HepG2 (cell line): ENCODE data around the gene SCAMP3. TPM values are rescaled to one million over a fixed set of nuclear protein-coding genes. Genes with fewer than 3 reads are reported as not detected.

Experiments used
- AGO1 ChIP-seq: fragments of 200-400 bp; formaldehyde crosslinking; IDR thresholded peaks from 2 replicates; pipeline ENCODE4 v1.6.1; 2017; ENCODE audit warnings: mild to moderate bottlenecking, low read depth, low read length, moderate library complexity; ENCODE audit not compliant: poor library complexity, severe bottlenecking
- AHR ChIP-seq: IDR thresholded peaks from 2 replicates; pipeline ENCODE4 v1.6.1; 2018; ENCODE audit warnings: missing genetic modification reagents, missing compliant biosample characterization
- E2F5 ChIP-seq: sonication (generic); formaldehyde crosslinking; conservative IDR thresholded peaks from 2 replicates; pipeline ENCODE4 v1.4.0; 2020; ENCODE audit warnings: missing genetic modification reagents
- ELF1 ChIP-seq: sonication (generic); formaldehyde crosslinking; IDR thresholded peaks from 2 replicates; pipeline ENCODE4 v1.4.0; 2020; ENCODE audit warnings: missing genetic modification reagents
- FOXO1 ChIP-seq: sonication (generic); formaldehyde crosslinking; IDR thresholded peaks from 2 replicates; pipeline ENCODE4 v1.4.0; 2020; ENCODE audit warnings: missing genetic modification reagents
- HOXA5 ChIP-seq: sonication (generic); formaldehyde crosslinking; IDR thresholded peaks from 2 replicates; pipeline ENCODE4 v1.4.0; 2020; ENCODE audit warnings: missing genetic modification reagents
- NR1H2 ChIP-seq: sonication (generic); formaldehyde crosslinking; IDR thresholded peaks from 2 replicates; pipeline ENCODE4 v1.8.1; 2022; ENCODE audit warnings: low read depth, missing genetic modification reagents, borderline replicate concordance
- PATZ1 ChIP-seq: sonication (generic); formaldehyde crosslinking; IDR thresholded peaks from 2 replicates; pipeline ENCODE4 v1.4.0; 2020; ENCODE audit warnings: missing genetic modification reagents
- PAXIP1 ChIP-seq: sonication (generic); formaldehyde crosslinking; conservative IDR thresholded peaks from 2 replicates; pipeline ENCODE4 v1.4.0; 2020; ENCODE audit warnings: mild to moderate bottlenecking, missing genetic modification reagents, moderate library complexity
- RELA ChIP-seq: sonication (generic); formaldehyde crosslinking; IDR thresholded peaks from 2 replicates; pipeline ENCODE4 v1.4.0; 2020; ENCODE audit warnings: missing genetic modification reagents
- ZFP37 ChIP-seq: sonication (generic); formaldehyde crosslinking; IDR thresholded peaks from 2 replicates; pipeline ENCODE4 v1.4.0; 2020; ENCODE audit warnings: missing genetic modification reagents, borderline replicate concordance
- ZMAT5 ChIP-seq: sonication (generic); formaldehyde crosslinking; IDR thresholded peaks from 2 replicates; pipeline ENCODE4 v1.5.0; 2020; ENCODE audit warnings: mild to moderate bottlenecking, low read depth, missing genetic modification reagents, borderline replicate concordance
- ZNF652 ChIP-seq: IDR thresholded peaks from 2 replicates; pipeline ENCODE4 v1.6.1; 2016; ENCODE audit warnings: low read depth, borderline replicate concordance
- ZNF792 ChIP-seq: IDR thresholded peaks from 2 replicates; pipeline ENCODE4 v1.6.1; 2016
- polyA plus RNA-seq, 8 experiments: library from polyadenylated mRNA; depleted of rRNA in 3 of 8; stranded (reverse) in 7 of 8; unstranded in 1 of 8; fragments of >200 nt; fragmentation: Illumina TruSeq in 4 of 8; extraction: Trizol in 4 of 8; gene quantifications; 2 replicates each; pipeline versions ENCODE4 v1.2.1 to v1.2.3, GENCODE V29; 2011 to 2016; ENCODE audit warnings: low read depth in 4 of 8, missing spikeins in 1 of 8, mixed read lengths in 1 of 8; ENCODE audit not compliant: insufficient read depth in 1 of 8
- total RNA-seq, 5 experiments: library from RNA; depleted of rRNA; stranded (reverse); fragments of >200 nt; fragmentation: Illumina TruSeq; extraction: Trizol; gene quantifications; 2 replicates each; pipeline ENCODE4 v1.2.3, GENCODE V29; 2016; ENCODE audit warnings: low read depth in 1 of 5
- TF ChIP-seq, protein P1 (sequence below): IDR thresholded peaks from 2 replicates; pipeline ENCODE4 v1.6.1; 2016; ENCODE audit warnings: mild to moderate bottlenecking, missing biosample characterization, missing genetic modification reagents
- TF ChIP-seq, protein P2 (sequence below): sonication (generic); formaldehyde crosslinking; IDR thresholded peaks from 2 replicates; pipeline ENCODE4 v1.4.0; 2020; ENCODE audit warnings: missing genetic modification reagents

Gene SCAMP3
- total and polyA plus RNA-seq, 2 of the 13 experiments (the other 11 are each of a cell fraction or from before 2014, with no cell fraction given): 46.8 to 83.3 TPM

DNA sequence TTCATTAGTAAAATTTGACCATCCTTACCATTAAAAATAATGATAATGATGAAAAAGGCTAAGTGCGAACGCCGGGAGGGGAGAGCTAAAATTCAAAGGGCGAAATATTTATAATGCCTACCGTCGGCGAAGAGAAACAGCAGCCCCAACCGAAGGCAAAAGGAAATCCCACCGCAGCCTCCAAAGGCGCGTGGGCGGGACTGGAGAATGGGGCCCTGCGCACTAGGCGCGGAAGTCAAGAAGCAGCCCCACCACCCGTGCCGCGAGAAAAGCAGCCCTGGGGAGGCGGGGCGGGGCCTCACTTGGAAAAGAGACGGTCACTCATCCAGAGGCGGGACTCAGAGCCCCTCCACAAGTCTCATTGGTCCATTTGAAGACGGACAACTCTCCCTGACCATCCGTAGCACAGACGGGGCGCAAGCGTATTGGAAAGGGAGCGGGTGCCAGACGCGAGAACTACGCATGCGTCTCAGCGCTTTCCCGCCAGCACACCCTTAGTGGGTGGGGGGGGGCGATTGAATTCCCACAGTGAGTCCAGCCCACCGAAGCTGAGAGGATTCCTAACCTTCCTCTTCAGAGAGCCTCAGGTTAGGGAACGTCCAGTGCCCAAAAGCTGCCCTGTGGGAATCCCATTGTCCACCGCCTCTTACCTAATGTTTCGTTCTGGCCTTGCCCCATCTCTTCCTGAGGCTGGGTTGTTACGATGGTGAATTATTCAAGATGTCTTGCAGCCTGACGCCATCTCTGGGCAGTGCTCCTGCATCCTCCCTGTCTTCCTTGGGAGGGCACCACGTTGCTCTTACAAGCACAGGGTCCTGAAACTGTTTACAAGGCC lies 34.7 kb downstream of the SCAMP3 start (continued):
- TF ChIP-seq PAXIP1 (CRISPR knock-in tag): peak; percentile 55; the same call in 1 of the 2 replicates
- TF ChIP-seq E2F5: peak; percentile 88
- TF ChIP-seq ZNF792: 0 out of 2 replicates have a peak, but pooled peaks have one; percentile 24
- TF ChIP-seq ZMAT5 (CRISPR knock-in tag): no peak
- TF ChIP-seq RELA (CRISPR knock-in tag): 0 out of 2 replicates have a peak, but pooled peaks have one; percentile 50
- peak; percentile 27 for TF ChIP-seq AGO1
- TF ChIP-seq ELF1: peak; percentile 80
- TF ChIP-seq, protein P1, sequence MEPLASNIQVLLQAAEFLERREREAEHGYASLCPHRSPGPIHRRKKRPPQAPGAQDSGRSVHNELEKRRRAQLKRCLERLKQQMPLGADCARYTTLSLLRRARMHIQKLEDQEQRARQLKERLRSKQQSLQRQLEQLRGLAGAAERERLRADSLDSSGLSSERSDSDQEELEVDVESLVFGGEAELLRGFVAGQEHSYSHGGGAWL: peak; percentile 52; the same call in 1 of the 2 replicates
- TF ChIP-seq NR1H2 (CRISPR knock-in tag): no peak
- peak; percentile 52 for TF ChIP-seq AHR (CRISPR knock-in tag)
- no peak for TF ChIP-seq ZNF652 (CRISPR knock-in tag)
- TF ChIP-seq, protein P2, sequence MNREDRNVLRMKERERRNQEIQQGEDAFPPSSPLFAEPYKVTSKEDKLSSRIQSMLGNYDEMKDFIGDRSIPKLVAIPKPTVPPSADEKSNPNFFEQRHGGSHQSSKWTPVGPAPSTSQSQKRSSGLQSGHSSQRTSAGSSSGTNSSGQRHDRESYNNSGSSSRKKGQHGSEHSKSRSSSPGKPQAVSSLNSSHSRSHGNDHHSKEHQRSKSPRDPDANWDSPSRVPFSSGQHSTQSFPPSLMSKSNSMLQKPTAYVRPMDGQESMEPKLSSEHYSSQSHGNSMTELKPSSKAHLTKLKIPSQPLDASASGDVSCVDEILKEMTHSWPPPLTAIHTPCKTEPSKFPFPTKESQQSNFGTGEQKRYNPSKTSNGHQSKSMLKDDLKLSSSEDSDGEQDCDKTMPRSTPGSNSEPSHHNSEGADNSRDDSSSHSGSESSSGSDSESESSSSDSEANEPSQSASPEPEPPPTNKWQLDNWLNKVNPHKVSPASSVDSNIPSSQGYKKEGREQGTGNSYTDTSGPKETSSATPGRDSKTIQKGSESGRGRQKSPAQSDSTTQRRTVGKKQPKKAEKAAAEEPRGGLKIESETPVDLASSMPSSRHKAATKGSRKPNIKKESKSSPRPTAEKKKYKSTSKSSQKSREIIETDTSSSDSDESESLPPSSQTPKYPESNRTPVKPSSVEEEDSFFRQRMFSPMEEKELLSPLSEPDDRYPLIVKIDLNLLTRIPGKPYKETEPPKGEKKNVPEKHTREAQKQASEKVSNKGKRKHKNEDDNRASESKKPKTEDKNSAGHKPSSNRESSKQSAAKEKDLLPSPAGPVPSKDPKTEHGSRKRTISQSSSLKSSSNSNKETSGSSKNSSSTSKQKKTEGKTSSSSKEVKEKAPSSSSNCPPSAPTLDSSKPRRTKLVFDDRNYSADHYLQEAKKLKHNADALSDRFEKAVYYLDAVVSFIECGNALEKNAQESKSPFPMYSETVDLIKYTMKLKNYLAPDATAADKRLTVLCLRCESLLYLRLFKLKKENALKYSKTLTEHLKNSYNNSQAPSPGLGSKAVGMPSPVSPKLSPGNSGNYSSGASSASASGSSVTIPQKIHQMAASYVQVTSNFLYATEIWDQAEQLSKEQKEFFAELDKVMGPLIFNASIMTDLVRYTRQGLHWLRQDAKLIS (CRISPR knock-in tag): 0 out of 2 replicates have a peak, but pooled peaks have one; percentile 42
- TF ChIP-seq FOXO1 (CRISPR knock-in tag): no peak
- TF ChIP-seq PATZ1 (CRISPR knock-in tag): peak; percentile 87
- 0 out of 2 replicates have a peak, but pooled peaks have one; percentile 46 for TF ChIP-seq ZFP37 (CRISPR knock-in tag)
- TF ChIP-seq HOXA5: no peak
